GM12801 (cell line): ENCODE data around the gene ZFAND6.

ENCODE experiments used
- TF ChIP-seq, protein P1 (sequence below): IDR thresholded peaks from one replicate; pipeline ENCODE4 v1.5.1; 2011; ENCODE audit warnings: control low read depth; ENCODE audit not compliant: insufficient read length; ENCODE audit errors: extremely low read depth

The ZFAND6 gene

DNA sequence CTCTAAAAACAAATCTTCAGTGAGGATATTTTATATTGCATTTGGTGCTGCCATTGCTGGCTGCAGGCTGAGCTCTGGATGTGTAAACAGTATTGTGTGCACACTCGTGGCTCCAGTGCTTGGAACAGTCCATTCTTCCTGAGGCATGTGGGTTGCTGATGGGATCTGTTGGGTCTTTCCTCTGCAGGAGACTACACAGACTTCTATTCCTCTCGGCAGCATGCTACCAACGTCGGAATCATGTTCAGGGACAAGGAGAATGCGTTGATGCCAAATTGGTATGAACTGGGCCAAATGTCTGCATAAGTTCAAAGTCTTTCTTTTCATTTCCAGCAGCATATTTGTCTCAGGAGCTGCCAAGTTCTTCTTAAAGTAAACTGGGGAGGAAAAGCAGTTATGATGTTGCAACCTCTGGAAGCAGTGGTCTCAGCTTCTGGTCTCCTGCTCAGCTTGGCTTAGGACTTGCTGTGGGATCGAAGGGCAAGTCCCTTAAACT is 102.6 kb downstream of the ZFAND6 start:
- TF ChIP-seq, protein P1, sequence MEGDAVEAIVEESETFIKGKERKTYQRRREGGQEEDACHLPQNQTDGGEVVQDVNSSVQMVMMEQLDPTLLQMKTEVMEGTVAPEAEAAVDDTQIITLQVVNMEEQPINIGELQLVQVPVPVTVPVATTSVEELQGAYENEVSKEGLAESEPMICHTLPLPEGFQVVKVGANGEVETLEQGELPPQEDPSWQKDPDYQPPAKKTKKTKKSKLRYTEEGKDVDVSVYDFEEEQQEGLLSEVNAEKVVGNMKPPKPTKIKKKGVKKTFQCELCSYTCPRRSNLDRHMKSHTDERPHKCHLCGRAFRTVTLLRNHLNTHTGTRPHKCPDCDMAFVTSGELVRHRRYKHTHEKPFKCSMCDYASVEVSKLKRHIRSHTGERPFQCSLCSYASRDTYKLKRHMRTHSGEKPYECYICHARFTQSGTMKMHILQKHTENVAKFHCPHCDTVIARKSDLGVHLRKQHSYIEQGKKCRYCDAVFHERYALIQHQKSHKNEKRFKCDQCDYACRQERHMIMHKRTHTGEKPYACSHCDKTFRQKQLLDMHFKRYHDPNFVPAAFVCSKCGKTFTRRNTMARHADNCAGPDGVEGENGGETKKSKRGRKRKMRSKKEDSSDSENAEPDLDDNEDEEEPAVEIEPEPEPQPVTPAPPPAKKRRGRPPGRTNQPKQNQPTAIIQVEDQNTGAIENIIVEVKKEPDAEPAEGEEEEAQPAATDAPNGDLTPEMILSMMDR = no peak

DNA sequence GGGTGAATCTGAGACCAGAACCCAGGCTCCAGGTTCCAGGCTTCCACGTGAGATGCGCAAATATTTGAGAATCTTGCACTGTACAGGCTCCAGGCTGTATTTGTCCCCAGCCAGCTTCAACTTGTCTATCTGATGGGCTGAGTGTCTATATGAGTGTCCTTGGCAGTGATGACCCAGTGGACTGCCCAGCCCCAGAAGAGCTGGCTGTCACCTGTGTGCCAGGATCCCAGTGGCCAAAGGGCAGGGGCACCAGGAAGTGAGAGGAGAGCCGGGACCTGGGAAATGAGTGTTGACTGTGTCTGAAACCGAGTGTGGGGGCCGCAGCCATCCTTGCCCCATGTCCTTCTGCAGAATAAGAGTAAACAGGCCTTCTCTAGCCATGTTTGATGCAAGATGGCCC is 103.7 kb downstream of the ZFAND6 start:
- TF ChIP-seq, protein P1 = no peak

DNA sequence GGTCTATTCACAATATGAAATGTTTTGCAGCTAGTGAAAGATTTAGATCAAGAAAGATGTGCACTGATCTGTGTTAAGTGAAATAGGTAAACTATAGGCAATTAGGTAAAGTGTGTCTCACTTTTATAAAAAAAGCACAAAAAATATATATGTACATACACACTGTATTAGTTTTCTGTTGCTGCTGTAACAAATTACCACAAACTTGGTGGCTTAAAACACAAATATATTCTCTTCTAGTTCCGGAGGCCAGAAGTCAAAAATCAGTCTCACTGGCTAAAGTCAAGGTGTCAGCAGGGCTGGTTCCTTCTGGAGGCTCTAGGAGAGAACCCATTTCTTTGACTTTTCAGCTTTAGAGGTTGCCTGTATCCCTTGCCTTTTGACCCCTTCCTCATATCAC is 104.4 kb downstream of the ZFAND6 start:
- TF ChIP-seq, protein P1 = no peak

DNA sequence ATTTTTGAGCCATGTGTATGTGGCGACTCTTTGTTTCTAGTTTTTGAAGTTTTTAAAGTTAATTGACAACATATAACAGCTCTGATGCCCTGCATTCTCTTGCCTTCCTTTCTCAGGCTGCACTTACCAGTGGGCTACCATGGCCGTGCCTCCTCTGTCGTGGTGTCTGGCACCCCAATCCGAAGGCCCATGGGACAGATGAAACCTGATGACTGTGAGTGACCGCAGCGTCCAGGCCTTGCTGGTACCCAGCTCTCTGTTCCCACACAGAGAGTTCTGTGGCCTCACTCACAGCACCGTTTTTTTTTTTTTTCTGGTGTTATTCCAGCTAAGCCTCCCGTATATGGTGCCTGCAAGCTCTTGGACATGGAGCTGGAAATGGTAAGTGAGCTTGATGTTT is 108.5 kb downstream of the ZFAND6 start:
- TF ChIP-seq, protein P1 = no peak

- TF ChIP-seq, protein P1 = no peak
Observed at GRCh38 chr15:80168421-80168820, 108.9 kb downstream of the ZFAND6 start.

DNA sequence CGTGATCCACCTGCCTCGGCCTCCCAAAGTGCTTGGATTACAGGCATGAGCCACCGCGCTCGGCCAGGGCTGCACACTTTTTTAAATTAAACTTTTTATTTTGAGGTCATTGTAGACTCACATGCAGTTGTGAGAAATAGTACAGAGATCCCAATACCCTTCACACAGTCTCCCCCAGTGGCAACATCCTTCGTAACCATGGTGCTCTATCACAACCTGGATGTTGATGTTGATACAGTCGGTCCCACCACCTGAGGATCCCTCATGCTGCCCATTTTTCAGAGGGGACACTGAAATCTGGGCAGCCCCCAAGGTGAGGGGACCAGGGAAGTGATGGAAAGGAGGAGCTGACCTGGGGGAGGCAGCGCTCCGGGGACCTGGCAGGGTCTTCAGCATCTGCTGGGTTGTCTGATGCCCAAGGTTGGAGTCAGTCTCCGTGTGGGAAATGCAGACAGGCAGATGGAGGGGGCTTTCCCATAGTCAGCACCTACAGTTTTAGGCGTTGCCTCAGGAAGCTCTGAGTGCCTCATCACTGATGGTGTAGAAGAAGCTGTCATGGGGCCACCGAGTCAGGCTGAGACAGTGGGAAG is 110.4 kb downstream of the ZFAND6 start:
- TF ChIP-seq, protein P1 = no peak

DNA sequence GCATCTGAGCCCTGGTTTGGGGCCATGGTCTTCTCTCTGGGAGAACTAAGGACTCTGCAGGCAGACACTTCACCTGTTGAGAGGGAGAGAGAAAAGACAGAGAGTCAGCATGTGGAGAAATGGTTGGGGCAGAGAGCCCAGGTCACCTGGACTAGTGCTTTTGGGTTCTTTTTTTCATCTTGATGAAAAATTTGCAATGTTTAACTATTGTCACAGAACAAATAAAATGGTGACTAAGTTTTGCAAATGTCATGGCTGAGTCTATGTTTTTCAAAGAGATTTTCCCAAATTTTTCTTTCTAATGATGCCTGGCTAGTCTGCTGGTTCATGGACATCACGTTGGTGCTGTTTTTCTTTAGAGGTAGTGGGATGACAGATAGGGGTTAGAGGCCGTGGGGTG is 111.1 kb downstream of the ZFAND6 start:
- TF ChIP-seq, protein P1 = no peak
